Measurements from ENCODE around the gene MTCL1. TPM values are rescaled to one million over a fixed set of nuclear protein-coding genes. Genes with fewer than 3 reads are reported as not detected.

MTCL1 gene
- total and polyA plus RNA-seq, 2 donors (not counting 1 experiment from before 2014, with no cell fraction given), result 35.0 to 56.0 TPM

DNA sequence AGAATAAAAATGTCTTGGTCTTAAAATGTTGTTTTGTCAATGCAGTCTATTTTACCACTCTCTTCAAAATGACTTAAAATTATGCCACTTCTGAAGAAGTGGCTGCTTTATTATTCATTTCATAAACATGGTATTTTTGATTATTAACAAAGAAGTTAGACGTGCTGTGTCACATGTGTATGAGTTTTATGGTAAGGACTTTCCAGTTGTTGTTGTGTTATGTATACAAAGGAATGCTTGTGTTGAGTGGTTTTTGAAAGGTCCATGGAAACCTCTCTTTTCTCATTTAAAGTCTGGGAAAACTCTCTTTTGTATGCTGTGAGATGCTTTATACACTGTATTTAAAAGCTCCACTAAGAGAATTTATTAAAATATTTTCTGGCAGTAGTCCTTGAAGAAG, 116.2 kb downstream of the MTCL1 start:
- peaks cover 33% of the 10 kb centered on the region for H3K36me3 ChIP-seq (ENCODE audit: control insufficient read depth, insufficient read depth, low read length)
- H3K27me3 ChIP-seq (ENCODE audit: control insufficient read depth, insufficient read depth, low read length), result no peaks in the 10 kb centered on the region
- no peaks in the 10 kb centered on the region for H4K20me1 ChIP-seq (ENCODE audit: control insufficient read depth, extremely low read depth, insufficient read depth, low read length)
- no peak overlapping the region for H3K9ac ChIP-seq (ENCODE audit: insufficient read depth, low read length)
- no peak overlapping the region for H3K4me3 ChIP-seq (replicated peaks in 1 of 4; ENCODE audit: control extremely low read depth in 1 of 4, insufficient read depth in 1 of 4, low read depth in 3 of 4, low read length in 4 of 4)
- H2AFZ ChIP-seq (ENCODE audit: low read length), result no peak overlapping the region
- no peak for DNase-seq (ENCODE audit: low read depth in 2 of 2)
- H3K9me3 ChIP-seq (ENCODE audit: control insufficient read depth, insufficient read depth, low read depth, low read length), result no peaks in the 10 kb centered on the region
- no peak overlapping the region for H3K27ac ChIP-seq (ENCODE audit: insufficient read depth, low read length)
- TF ChIP-seq EZH2 (IDR thresholded peaks at IDR 0.05; ENCODE audit: low read length, missing control alignments) (no peak), CTCF (conservative IDR thresholded peaks at IDR 0.05 in 1 of 2, IDR thresholded peaks at IDR 0.05 in 1 of 2; ENCODE audit: low read depth in 1 of 2, low read length in 2 of 2) (no peak)
- no peaks in the 10 kb centered on the region for H3K4me1 ChIP-seq (ENCODE audit: control insufficient read depth, extremely low read depth, insufficient read depth, low read length)
- no peak overlapping the region for H3K4me2 ChIP-seq (ENCODE audit: extremely low read depth, insufficient read depth, low read length)
- H3K79me2 ChIP-seq (ENCODE audit: control insufficient read depth, insufficient read depth, low read length), result no peaks in the 10 kb centered on the region

DNA sequence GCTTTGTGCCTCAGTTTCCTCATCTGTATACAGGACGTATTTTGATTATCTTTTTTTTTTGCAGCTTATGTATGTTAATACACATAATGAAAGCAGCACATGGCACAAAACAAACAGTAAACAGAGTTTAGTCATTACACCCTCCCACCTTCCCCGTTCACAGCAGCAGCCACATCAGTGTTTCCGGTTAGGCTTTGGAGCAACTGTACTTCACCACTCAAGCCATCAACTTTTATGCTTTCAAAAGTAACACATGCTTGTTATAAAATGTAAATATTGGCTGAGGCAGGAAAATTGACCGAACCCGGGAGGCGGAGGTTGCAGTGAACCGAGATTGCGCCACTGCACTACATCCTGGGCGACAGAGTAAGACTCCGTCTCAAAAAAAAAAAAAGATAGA, 117.3 kb downstream of the MTCL1 start:
- Histone ChIP-seq H3K27me3 (ENCODE audit: control insufficient read depth, insufficient read depth, low read length) (no peaks in the 10 kb centered on the region), H3K4me1 (ENCODE audit: control insufficient read depth, extremely low read depth, insufficient read depth, low read length) (no peaks in the 10 kb centered on the region), H2AFZ (ENCODE audit: low read length) (no peak overlapping the region), H3K9me3 (ENCODE audit: control insufficient read depth, insufficient read depth, low read depth, low read length) (no peaks in the 10 kb centered on the region), H3K36me3 (ENCODE audit: control insufficient read depth, insufficient read depth, low read length) (peaks cover 36% of the 10 kb centered on the region), H3K9ac (ENCODE audit: insufficient read depth, low read length) (no peak overlapping the region), H4K20me1 (ENCODE audit: control insufficient read depth, extremely low read depth, insufficient read depth, low read length) (no peaks in the 10 kb centered on the region), H3K27ac (ENCODE audit: insufficient read depth, low read length) (no peak overlapping the region), H3K4me3 (replicated peaks in 1 of 4; ENCODE audit: control extremely low read depth in 1 of 4, insufficient read depth in 1 of 4, low read depth in 3 of 4, low read length in 4 of 4) (no peak overlapping the region), H3K4me2 (ENCODE audit: extremely low read depth, insufficient read depth, low read length) (no peak overlapping the region), H3K79me2 (ENCODE audit: control insufficient read depth, insufficient read depth, low read length) (no peaks in the 10 kb centered on the region)
- DNase-seq (ENCODE audit: low read depth in 2 of 2), result no peak
- TF ChIP-seq CTCF (conservative IDR thresholded peaks at IDR 0.05 in 1 of 2, IDR thresholded peaks at IDR 0.05 in 1 of 2; ENCODE audit: low read depth in 1 of 2, low read length in 2 of 2) (no peak), EZH2 (IDR thresholded peaks at IDR 0.05; ENCODE audit: low read length, missing control alignments) (no peak)

- no peak for DNase-seq (ENCODE audit: low read depth in 2 of 2)
- H3K9me3 ChIP-seq (ENCODE audit: control insufficient read depth, insufficient read depth, low read depth, low read length), result no peaks in the 10 kb centered on the region
- no peak for TF ChIP-seq CTCF (conservative IDR thresholded peaks at IDR 0.05 in 1 of 2, IDR thresholded peaks at IDR 0.05 in 1 of 2; ENCODE audit: low read depth in 1 of 2, low read length in 2 of 2)
- no peak for TF ChIP-seq EZH2 (IDR thresholded peaks at IDR 0.05; ENCODE audit: low read length, missing control alignments)
- no peaks in the 10 kb centered on the region for H3K79me2 ChIP-seq (ENCODE audit: control insufficient read depth, insufficient read depth, low read length)
- no peak overlapping the region for H3K4me2 ChIP-seq (ENCODE audit: extremely low read depth, insufficient read depth, low read length)
- H3K27me3 ChIP-seq (ENCODE audit: control insufficient read depth, insufficient read depth, low read length), result no peaks in the 10 kb centered on the region
- H3K27ac ChIP-seq (ENCODE audit: insufficient read depth, low read length), result no peak overlapping the region
- H3K4me1 ChIP-seq (ENCODE audit: control insufficient read depth, extremely low read depth, insufficient read depth, low read length), result no peaks in the 10 kb centered on the region
- H3K36me3 ChIP-seq (ENCODE audit: control insufficient read depth, insufficient read depth, low read length), result peaks cover 36% of the 10 kb centered on the region
- H2AFZ ChIP-seq (ENCODE audit: low read length), result no peak overlapping the region
- H3K9ac ChIP-seq (ENCODE audit: insufficient read depth, low read length), result no peak overlapping the region
- H3K4me3 ChIP-seq (replicated peaks in 1 of 4; ENCODE audit: control extremely low read depth in 1 of 4, insufficient read depth in 1 of 4, low read depth in 3 of 4, low read length in 4 of 4), result no peak overlapping the region
- H4K20me1 ChIP-seq (ENCODE audit: control insufficient read depth, extremely low read depth, insufficient read depth, low read length), result no peaks in the 10 kb centered on the region
Observed at GRCh38 chr18:8823530-8823929, 118.2 kb downstream of the MTCL1 start.
